Keratinocyte (primary cell): ENCODE results near the gene ZNF320.

Experiments used
- CTCF ChIP-seq, 3 experiments: IDR thresholded peaks in 1 of 3; conservative IDR thresholded peaks in 1 of 3; optimal IDR thresholded peaks in 1 of 3; 2 replicates in 2 of 3; 3 replicates in 1 of 3; pipeline versions ENCODE3 to v1.5.1; 2011; ENCODE audit warnings: low read length in 3 of 3, mild to moderate bottlenecking in 3 of 3, moderate library complexity in 2 of 3, control low read depth in 1 of 3, inconsistent platforms in 1 of 3; ENCODE audit not compliant: insufficient read depth in 2 of 3; ENCODE audit errors: extremely low read depth in 1 of 3
- EZH2 ChIP-seq: IDR thresholded peaks from one replicate; pipeline ENCODE4 v1.6.1; 2012; ENCODE audit warnings: inconsistent platforms, mild to moderate bottlenecking, low read length, moderate library complexity

- no peak for TF ChIP-seq EZH2
- TF ChIP-seq CTCF (optimal IDR thresholded peaks at IDR 0.05 in 1 of 3, IDR thresholded peaks at IDR 0.05 in 1 of 3, conservative IDR thresholded peaks at IDR 0.05 in 1 of 3; ENCODE audit: extremely low read depth in 1 of 3, insufficient read depth in 2 of 3, low read length in 3 of 3) = no peak
These were observed 7.5 kb downstream of the ZNF320 start for GRCh38 chr19:52889931-52890330.
